ENCODE results near the gene LUZP1.

LUZP1 gene

DNA sequence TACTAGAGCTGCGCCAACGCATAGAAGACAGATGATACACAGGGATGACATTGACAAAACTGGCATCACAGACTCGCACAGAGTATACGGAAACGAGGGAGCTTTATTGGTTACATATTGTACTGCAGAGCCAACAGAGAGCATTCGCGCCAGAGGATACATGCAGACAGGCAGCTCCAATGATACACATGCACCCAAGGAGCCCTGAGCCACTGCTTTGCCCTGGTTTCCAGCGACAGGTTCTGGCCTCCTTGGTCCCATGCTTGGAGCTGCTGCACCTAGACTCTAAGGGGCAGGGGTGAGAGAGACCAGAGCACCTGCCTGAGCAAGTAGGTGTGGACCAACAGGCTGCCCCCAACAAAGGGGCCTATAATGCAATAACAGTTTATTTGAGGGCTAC is 83.8 kb downstream of the LUZP1 start:
- no peak for DNase-seq (ENCODE audit: low read depth)

DNA sequence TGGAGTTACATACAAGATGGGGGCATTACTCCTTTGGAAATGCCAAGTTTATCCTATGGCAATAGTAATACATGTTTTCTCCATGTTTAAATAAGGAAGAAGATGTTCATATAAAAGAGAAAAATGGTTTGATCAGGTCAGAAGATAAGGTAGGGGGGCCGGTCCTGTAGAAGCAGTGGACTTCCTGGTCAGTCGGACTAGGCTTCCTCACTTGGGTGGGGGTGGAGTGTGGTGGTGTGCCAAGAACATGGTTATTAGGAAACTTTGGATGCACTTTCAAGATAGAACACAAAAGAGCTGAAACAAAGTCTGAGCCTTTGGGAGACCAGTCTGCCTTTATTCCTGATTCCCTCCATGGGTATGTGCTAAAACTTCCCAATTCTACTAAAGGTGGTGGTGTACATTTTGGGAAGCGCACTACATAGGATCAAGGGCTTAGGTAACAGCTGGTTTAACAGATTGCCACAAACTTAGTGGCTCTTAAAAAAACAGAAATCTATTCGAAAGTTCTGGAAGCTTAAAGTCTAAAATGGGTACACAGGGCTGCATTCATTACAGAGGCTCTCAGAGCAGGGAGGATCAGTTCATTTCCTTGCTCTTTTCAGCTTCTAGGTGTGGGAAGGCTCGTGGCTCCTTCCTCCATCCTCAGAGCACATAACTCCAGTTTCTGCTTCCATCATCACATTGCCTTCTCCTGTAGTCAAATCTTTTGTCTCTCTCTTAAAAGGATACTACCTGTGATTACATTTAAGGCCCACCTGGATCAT is 84.8 kb downstream of the LUZP1 start:
- DNase-seq (ENCODE audit: low read depth): no peak

DNA sequence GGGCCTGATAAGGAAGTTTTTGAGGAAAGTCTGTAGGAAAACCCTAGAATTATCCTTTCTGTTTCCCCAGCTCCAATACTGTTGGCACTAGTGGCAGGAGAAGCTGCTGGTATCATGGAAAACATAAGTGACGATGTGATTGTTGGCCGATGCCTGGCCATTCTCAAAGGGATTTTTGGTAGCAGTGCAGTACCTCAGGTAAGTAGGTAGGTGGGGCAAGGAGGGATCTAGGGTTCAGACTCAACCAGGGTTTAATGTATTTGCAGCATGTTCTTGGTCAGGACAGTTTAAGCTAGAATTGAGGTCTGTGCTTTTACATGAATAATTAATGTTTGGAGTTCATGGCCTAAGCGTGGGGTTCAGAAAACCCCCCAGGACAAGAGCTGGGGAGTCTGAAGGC is 87.3 kb downstream of the LUZP1 start:
- no peak for DNase-seq (ENCODE audit: low read depth)

DNA sequence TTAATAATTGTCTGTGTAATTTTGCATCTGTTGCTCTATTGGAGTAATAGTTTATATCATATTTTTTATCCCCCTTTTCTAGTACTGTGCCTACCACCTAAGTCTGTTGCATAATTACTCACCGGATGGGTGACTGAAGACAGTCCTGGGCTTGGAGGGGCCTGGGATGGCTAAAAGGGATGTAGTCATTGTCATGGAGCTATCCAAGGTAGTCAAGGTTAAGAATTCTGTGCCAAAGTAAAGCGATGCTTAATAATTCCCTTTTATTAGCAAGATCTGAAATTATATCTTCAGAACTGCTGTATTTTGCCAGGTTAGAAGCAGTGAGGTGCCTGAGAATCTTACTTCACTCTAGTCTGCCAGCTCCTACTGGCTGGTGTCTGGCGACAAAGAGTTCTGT is 87.8 kb downstream of the LUZP1 start:
- no peak for DNase-seq (ENCODE audit: low read depth)

DNA sequence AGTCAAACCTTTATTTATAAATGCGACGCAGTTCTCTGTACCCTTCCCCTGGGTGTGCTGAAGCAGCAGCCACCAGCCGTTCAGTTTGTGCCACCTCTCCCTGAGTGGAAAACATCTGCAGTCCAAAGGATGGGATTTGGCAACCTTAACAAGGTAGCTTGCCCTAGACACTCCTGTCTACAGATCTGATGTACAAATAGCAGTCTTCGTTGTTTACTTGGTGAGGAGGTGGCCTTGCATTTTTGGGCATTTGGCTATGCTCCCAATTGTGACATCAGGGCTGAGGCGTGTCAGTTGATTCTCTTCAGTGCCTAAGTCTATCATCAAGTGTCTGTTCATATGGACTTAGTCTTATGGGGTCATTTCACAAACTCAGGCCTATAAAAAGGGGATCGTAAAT is 89.6 kb downstream of the LUZP1 start:
- DNase-seq (ENCODE audit: low read depth): no peak

DNA sequence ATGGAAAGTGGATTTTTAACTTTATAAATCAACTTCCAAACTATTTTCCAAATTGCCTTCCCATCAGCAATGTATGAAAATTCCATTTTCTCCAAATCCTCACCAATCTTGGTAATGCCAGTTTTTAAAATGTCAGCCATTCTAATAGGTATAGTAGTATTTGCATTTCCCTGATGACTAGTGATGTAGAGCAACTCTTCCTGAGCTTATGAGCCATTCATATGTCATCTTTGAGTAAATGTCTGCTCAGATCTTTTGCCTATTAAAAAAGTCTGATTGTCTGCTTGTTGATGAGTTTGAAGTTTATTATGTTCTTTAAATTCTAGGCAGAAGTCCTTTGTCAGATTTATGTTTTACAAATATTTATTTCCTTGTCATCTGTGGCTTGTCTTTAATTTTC is 94.6 kb downstream of the LUZP1 start:
- DNase-seq (ENCODE audit: low read depth): no peak

DNA sequence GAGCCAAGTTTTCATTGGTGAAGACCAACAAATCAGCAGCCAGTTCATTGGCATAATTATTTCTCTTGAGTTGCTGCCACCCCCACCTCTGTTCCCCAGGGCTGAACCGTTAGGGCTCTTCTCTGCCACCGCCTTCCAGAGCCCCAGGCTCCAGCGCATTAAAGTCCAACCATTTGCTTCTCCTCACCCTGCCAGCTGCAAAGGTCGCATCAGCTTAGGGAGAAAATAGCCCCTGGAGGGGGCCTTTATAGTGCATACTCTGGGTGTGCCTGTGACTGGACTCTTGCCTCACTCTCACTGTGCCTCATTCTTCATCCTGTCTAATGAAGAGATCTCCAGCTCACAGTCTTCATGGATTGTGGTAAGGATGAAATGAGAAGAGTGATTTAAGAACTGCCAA is 99.0 kb downstream of the LUZP1 start:
- no peak for DNase-seq (ENCODE audit: low read depth)

DNA sequence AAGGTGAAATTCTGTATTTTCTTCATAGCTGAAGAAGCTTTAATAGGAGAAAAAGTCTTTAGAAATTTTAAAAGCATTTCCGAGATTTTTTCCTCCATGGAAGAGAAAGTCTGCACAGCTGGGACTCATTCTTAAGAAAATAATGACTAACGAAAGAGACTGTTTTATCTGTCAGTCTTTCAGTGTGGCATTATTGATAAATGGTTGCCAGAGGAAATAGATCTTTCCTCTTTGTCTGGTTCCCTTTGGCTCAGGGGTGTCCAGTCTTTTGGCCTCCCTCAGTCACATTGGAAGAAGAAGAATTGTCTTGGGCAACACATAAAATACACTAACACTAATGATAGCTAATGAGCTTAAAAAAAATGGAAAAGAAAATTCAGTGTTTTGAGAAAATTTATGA is 99.5 kb downstream of the LUZP1 start:
- no peak for DNase-seq (ENCODE audit: low read depth)

DNA sequence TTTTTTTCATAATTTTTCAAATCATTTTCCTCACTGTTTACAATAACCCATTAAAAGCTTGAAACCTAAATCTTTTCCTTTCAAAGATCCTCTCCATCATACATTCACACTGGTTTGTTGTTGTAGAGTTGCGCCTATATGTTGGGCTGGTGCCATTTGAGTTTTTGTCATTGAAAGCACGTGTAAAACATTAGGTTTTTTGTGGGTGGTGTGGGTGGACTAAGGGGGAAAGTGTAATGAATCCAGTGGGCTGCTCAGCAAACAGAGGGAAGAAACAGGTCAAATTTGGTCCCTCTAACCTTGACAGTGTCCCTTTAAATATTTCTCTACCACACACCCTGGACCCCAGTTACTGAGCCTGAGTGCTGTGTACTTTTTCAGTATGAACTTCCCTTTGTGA is 102.6 kb downstream of the LUZP1 start:
- no peak for DNase-seq (ENCODE audit: low read depth)

DNA sequence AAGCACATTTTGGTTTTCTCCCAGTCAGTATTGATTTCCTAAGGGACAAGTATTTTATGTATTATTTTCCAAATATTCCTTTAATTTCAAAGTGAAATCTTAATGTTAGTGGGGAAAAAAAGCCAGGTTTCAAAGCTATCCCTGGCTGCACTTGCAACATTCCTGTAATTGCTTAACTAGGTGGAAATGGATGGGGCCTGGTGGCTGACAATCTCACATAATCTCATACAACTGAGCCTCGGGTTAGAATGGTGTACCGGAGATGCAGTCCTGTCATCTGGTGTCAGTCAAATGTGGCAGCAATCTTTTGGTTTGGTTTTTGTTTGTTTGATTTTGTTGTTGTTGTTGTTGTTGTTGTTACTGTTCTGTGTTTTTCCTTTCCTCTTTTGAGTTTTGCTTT is 103.3 kb downstream of the LUZP1 start:
- DNase-seq (ENCODE audit: low read depth): no peak

DNA sequence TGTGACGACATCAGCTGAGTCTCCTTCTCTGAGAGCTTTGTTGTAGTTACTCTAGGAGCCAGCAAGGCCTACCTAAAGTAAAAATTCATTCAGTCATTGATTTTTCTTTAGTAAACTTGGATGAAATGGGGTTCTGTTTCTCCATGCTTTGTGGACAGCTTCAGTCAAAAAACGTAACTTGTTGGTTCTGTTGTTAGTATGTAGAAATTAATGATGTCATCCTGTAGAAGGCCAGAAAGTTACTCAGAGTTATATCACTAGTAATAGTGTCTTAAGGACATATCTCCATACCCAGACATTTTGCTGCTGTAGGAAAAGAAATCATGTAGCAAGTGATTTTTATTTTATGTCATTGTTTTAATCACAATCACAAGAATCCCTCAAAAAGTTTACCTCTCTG is 106.4 kb downstream of the LUZP1 start:
- DNase-seq (ENCODE audit: low read depth): no peak

DNA sequence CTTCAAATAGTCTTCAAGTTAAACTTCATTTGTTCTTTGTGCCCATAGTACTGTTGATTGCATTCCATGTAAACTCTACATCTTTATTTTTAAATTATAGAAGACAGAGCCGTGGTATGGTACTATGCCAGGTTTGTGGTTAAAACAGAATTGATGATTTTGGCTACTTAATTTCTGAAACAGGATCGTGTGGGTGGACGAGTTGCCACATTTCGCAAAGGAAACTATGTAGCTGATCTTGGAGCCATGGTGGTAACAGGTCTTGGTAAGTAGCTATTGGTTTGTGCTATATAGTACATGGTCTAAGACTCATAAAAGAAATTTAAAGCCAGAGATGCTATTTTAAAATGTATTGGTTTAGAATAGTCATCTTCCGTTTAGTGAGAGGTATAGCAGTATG is 111.4 kb downstream of the LUZP1 start:
- no peak for DNase-seq (ENCODE audit: low read depth)

DNA sequence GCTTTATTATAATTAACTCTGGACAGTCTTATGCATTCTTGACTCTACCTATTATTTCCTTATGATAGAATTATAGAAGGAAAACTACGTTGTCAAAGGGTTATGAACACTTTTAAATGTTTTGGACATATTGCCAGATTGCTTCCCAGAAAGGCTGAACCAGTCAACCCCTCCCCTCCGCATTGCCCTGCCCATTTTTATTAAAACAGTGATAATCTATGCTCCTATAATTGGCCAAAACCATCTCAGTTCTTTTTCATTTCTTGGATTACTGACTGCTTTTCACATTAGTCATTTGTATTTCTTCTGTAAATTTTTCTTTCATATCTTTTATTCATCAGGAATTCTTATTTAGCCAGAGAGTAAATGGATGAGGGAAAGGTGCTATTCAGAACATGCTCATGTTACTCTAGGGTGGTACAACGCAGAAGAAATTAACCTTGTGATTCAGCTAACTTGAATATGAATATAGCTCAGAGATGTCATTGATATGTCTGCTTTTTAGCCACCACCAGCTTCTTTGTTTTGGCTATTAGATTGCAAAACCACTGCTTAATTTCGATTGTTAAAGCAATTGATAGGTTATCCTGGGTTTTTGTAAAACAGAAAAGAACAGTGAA is 117.3 kb downstream of the LUZP1 start:
- DNase-seq (ENCODE audit: low read depth): no peak

DNA sequence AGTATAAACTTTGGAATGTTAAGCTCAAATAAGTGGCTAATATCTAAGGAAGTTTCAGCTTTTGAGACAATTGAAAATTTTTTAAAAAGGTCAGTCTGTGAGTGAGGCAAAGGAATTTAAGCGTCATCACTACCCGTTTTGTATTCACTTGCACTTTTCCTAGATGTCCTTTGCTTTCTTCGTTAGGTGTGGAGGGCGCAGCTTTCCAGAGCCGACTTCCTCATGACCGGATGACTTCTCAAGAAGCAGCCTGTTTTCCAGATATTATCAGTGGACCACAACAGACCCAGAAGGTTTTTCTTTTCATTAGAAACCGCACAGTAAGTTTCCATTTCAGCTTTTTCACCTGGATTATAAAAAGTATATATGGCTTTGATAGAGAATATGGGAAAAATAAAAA is 118.5 kb downstream of the LUZP1 start:
- DNase-seq (ENCODE audit: low read depth): no peak

DNA sequence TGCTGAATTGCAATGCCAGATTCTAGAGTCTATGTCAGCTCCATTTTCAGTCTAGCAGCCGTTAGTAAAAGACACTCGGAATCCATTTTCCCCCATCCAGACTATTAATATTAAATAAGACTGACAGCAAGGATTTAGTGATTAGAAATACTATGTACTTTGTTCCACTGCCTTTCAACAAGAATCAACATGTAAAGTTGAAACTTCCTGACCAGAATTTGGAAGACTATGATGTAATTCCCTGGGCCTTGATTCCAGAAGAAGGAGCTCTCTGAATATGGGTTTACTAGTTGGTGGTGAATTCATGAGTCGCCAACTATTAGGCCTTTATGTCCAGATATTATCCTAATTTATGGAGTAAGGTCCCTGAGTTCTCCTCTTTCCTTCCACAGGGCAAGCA is 124.6 kb downstream of the LUZP1 start:
- no peak for DNase-seq (ENCODE audit: low read depth)

DNA sequence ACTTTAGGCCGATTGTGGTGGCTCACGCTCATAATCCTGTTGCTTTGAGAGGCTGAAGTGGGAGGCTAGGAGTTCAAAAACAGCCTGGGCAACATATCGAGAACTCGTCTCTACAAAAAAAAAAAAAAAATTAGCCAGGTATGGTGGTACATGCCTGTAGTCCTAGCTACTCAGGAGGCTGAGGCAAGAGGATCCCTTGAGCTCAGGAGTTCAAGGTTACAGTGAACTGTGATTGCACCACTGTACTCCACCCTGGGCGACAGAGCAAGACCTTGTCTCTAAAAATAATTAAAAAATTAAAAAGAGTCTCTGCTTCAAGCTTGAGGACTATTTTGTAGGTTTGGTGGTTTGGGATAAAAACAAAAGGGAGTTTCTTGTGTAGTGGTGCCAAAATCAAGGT is 128.1 kb downstream of the LUZP1 start:
- no peak for DNase-seq (ENCODE audit: low read depth)

DNA sequence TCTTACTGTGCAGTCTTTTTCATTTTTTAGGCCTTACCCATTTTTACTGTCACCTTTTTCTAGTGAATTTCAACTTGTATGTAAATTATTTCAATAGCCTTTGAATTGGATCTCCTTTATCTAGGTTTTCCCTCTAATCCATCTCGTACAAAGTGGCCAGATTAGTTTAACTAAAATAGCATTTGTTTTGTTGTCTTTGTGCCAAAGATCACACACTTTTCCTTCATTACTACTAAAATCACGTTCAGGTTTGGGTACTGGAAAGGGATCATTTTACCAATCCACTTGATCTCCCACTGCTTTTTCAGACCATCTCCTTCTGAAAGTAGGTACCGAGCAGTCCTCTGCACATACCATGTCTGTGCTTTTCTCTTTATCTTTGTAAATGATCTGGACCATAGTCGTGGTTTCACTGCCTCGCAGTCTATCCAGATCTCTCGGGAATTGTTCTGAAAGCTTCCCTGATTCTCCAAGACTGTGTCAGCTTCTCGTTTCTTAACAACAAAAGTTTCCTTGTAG is 129.3 kb downstream of the LUZP1 start:
- no peak for DNase-seq (ENCODE audit: low read depth)

DNA sequence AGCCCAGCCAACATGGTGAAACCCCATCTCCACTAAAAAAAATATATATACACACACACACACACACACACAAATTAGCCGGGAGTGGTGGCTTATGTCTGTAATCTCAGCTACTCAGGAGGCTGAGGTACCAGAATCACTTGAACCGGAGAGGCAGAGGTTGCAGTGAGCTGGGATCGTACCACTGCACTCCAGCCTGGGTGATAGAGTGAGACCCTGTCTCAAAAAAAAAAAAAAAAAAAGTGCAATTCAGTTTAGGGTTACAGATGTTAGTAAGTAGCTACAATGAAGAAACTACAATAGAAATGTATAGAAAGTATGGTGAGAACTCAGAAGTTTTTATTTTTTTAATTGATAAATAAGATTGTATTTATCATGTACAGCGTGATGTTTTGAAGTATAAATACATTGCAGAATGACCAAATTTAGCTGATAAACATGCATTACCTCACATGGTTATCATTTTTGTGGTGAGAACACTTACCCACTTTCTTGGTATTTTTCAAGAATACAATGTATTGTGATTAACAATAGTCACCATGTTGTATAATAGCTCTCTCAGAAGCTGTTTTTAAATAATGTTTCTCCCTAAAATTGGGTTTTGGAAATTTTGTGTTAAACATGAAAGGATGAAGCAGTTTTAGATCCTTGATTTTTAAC is 131.4 kb downstream of the LUZP1 start:
- no peak for DNase-seq (ENCODE audit: low read depth)

DNA sequence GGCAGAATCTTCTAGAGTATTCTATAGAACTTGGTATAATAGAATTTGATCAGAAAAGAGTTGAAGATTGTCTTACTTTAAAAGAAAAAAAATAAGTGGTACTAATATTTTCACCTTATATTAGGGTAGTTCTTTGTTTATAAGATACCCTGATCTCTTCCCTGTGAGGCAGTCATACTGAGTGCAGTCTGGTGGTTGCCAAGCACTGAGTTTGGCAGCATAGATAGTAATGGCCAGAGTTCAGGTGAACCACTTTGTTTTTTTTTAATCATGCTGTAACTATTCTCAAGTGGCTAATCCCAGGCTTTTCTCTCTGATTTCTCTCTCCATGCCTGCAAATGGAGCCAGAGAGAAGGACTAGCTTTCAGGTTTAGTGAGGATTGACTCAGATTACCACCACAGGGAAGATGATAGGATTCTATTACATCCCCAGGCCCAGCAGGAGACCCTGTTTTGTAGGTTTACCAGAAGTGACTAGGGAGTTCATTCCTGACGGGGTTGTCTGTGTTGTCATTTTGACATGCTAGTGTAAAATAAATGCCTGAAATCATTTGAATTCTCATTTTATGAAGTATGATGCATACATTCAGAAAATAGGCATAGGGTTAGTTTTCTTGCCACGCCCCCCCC is 132.7 kb downstream of the LUZP1 start:
- DNase-seq (ENCODE audit: low read depth): no peak
